H1 (cell line): ENCODE measurements around the gene DEGS2. TPM values are rescaled to one million over a fixed set of nuclear protein-coding genes. Genes with fewer than 3 reads are reported as not detected.

Experiments used
- CHD7 ChIP-seq: fragments of 300-600 bp; sonication (generic); IDR thresholded peaks from 2 replicates; pipeline ENCODE4 v1.7.1; 2012; ENCODE audit warnings: low read length, moderate library complexity, mild to moderate bottlenecking, inconsistent platforms; ENCODE audit not compliant: insufficient replicate concordance
- MAX ChIP-seq: IDR thresholded peaks from 2 replicates; pipeline ENCODE4 v1.6.1; 2012; ENCODE audit warnings: inconsistent platforms
- RAD21 ChIP-seq, 2 experiments: IDR thresholded peaks in 1 of 2; conservative IDR thresholded peaks in 1 of 2; 2 replicates each; pipeline ENCODE4 v1.6.1; 2011; ENCODE audit warnings: low read depth in 2 of 2, low read length in 2 of 2, improper control_type of control experiment in 1 of 2, inconsistent platforms in 1 of 2, mild to moderate bottlenecking in 1 of 2, moderate library complexity in 1 of 2
- RXRA ChIP-seq: IDR thresholded peaks from 2 replicates; pipeline ENCODE4 v1.6.1; 2011; ENCODE audit warnings: low read depth, mild to moderate bottlenecking, low read length, moderate library complexity; ENCODE audit not compliant: insufficient read depth
- polyA plus RNA-seq, 7 experiments: library from polyadenylated mRNA; depleted of rRNA in 3 of 7; stranded (reverse) in 5 of 7; unstranded in 2 of 7; fragments of >200 nt in 5 of 7; fragments of 200-250 nt in 2 of 7; gene quantifications; 1 replicate in 5 of 7; 2 replicates in 1 of 7; 4 replicates in 1 of 7; pipeline versions ENCODE4 v1.2.1 to v1.2.3, GENCODE V29; 2011 to 2013; ENCODE audit warnings: missing spikeins in 2 of 7, mixed read lengths in 2 of 7
- total RNA-seq: library from RNA; stranded (reverse); fragmentation: NEBNext Ultra II Directional; extraction: Animal tissue kit (Norgen Biotek cat#: 25700); gene quantifications from 2 replicates; pipeline ENCODE4 v1.2.1, GENCODE V29; 2021

The DEGS2 gene
- total and polyA plus RNA-seq, 2 of the 8 experiments (the other 6 are each of a cell fraction or from before 2014, with no cell fraction given) = 0.61 to 0.82 TPM

- 0 out of 2 replicates have a peak, but pooled peaks have one; percentile 49 for TF ChIP-seq RXRA
- TF ChIP-seq MAX = peak; percentile 80
- peak; percentile 56 to 70 for TF ChIP-seq RAD21 (IDR thresholded peaks at IDR 0.05 in 1 of 2, conservative IDR thresholded peaks at IDR 0.05 in 1 of 2; ENCODE audit: low read depth in 2 of 2, low read length in 2 of 2)
- no peak for TF ChIP-seq CHD7
- TF ChIP-seq, all 59 proteins: peak for 8
These were observed 18.9 kb downstream of the DEGS2 start (continued) for GRCh38 chr14:100140452-100141078.
